ENCODE results near the gene PRRG2.

PRRG2 gene

GRCh38 chr19:49556412-49557398 is 24.4 kb upstream of the PRRG2 start:
- DNase-seq: no peak

GRCh38 chr19:49557641-49558325 is 23.3 kb upstream of the PRRG2 start:
- no peak for DNase-seq

DNA sequence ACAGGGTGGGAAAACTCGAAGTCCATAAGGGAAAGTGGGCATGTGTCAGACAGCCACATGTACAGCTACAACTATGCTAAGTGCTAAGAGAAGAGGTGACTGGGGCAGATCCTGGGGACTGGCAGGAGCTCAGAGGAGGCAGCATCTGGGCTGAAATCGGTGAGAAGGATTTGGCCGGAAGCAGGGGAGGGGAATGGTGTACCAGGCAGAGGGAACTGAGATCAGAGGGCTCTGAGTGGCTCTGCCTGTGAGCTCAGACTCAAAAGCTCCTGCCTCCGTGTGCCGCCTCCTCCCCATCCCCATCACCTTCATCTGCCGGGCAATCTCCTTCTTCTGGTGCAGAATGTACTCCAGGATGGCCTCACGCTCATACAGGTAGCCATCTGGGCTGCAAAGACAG is 22.5 kb upstream of the PRRG2 start:
- no peak for DNase-seq

DNA sequence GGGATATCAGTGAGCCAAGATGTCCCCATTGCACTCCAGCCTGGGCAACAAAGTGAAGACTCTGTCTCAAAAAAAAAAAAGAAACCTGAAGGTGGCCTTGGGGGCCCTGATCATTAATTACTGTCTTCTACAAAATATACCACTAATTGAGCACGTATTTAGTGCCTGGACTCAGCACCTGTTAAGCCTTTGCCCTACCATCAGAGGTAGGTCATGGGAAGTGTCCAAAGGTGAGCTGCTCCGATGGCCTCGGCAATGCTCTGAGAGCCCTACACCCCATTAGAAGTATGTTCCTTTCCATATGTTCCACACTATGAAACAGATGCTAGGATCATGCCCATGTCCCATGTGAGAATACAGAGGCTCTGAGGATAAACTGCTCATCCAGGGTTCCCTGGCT is 21.7 kb upstream of the PRRG2 start:
- no peak for DNase-seq

GRCh38 chr19:49559928-49560327 is 21.2 kb upstream of the PRRG2 start:
- no peak for DNase-seq

- peak in 37 of 58 donors; percentile 5 to 69 (median 36) for DNase-seq
These were observed 20.7 kb upstream of the PRRG2 start for GRCh38 chr19:49560358-49560900.

DNA sequence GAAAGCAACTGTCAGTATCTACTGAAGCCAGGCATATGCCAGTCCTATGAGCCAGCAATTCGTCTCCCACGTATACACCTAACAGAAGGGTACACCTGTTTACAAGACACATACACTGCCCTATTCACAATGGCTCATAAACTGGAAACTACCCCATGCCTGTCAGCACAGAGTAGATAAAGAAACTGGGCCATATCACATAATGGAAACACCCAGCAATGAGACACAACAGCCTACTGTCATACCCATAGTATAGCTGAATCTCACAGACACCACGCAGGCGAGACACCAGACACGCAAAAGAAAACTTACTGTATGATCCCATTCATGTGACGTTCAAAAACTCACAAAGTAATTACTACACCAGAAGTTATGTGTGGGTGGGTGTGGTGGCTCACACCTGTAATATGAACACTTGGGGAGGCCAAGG is 16.5 kb upstream of the PRRG2 start:
- DNase-seq: no peak

DNA sequence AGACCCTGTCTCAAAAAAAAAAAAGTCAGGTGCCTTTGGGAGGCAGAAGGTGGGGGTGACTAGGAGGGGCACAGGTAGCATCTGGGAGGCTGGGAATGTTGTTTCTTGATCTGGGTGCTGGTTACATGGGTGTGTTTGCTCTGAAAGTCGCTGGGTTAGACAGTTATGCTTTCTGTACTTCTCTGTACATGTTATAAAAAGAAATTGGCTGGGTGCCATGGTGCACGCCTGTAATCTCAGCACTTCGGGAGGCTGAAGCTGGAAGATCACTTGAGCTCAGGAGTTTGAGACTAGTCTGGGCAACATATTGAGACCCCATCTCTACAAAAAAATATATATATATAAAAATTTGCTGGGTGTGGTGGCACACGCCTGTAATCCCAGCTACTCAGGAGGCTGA is 15.9 kb upstream of the PRRG2 start:
- DNase-seq: no peak

- no peak for DNase-seq
These were observed 14.8 kb upstream of the PRRG2 start for GRCh38 chr19:49566302-49566701.

- DNase-seq: no peak
These were observed 13.2 kb upstream of the PRRG2 start for GRCh38 chr19:49567861-49568441.

DNA sequence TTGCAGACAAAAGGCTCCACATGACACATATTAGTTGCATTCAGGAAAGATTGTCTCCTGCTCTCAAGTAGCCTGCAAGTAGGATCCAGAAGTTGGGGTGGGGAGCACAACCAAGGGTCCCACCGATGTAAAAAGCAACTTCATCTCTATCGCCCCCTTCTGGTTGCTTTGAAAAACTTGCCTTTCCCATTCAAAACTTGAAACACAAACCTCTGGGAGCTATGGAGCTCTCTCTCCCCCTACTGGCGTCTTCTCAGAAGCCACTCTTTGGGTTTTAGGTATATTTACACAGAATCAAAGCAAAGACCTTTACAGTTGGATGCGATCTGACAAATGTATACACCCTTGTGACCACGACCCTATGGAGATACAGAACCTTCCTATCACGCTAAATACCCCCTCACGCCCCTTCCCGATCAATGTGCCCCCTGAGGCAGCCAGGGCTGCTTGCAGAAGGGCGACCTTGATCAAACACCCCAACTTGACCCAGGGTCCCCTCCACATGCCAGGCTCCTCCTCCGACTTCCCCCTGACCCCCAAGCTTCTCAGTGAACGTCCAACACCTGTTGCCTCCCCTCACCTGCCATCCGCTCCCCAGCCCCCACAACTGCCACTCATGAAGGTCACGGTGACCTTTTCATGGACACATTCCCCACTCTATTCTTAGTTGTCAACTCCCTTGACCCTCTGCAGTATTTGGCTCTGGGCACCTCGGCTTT is 10.8 kb upstream of the PRRG2 start:
- peak in 17 of 58 donors; percentile 4 to 62 (median 27) for DNase-seq

DNA sequence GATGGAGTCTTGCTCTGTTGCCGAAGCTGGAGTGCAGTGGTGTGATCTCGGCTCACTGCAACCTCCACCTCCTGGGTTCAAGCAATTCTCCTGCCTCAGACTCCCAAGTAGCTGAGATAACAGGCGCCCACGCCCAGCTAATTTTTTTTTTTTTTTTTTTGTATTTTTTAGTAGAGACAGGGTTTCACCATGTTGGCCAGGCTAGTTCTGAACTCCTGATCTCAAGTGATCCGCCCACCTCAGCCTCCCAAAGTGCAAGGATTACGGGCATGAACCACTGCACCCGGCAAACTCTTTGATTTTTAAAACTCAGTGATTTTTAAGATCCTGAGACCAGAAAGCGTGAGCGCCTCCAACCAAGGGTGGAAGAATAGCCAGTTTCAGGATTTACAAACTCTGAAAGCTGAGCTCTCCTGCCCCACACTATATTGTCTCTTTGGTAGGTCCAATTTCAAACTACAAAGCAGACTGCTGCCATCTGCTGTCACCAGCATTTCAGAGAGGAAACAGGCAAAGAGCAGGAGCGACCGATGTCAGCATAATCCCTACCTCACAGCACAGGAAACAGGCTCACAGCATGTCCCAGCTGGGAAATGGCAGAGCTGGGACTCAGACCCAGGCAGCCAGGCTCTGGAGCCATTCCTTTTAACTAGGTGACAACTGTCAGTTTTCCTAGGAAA is 10.0 kb upstream of the PRRG2 start:
- peak in 2 of 58 donors; percentile 11 to 44 for DNase-seq

GRCh38 chr19:49573009-49573408 is 8.1 kb upstream of the PRRG2 start:
- no peak for DNase-seq

DNA sequence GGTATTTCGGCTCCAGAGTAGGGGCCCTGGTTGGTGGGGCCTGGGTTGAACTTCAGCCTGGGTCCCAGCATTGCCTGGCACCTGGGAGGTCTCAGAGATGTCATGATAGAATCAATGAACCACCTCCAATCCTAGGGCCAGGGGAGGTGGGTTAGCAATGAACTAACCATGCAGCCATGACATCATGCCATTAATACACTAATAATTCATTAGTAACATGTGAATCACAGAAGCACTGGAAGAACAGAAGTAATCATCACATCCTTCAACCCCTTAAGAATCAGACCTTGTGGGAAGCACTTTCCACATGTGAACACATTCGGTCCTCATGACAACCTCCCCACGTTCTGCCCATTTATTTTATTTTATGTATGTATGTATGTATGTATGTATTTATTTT is 7.7 kb upstream of the PRRG2 start:
- DNase-seq: no peak

DNA sequence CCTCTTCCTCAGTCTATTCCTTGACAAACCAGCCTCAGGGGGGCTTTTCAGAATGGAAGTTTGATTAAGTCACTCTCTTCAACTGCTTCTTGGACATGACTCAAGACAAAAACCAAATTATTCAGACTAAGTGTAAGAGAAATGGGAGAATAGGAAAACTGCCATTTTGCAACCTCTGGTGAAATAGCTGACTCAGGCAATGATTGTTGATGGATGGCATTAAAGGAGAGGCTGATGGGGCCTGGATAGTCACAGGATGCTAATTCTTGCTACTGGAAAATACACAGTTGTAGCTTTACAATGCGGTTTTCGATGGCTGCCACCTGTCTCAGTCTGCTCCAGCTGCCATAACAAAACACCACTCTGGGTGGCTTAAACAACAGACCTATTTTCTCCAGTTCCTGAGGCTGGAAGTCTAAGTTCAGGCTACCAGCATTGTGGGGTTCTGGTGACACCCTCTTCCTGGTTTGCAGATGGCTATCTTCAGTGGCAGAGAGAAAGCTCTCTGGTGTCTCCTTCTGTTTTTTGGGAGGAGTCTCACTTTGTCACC is 6.8 kb upstream of the PRRG2 start:
- DNase-seq: no peak

DNA sequence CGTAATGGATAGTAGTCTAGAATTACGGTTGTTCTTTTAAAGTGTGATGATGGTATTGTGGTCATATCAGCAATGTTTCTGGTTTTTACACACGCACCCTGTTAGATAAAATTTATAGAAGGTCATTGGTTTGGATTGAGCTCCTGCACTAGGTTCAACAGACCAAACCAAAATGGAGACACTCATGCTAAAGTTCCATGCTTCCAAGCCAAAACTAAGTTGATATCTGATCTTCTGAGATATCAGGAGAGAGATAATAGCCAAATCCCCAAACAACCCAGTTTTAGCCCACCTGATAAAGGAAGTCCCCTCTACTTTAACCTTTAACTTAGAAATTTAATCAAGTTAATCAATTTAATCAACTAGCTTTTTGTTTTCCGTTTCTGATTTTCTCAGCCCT is 1.9 kb upstream of the PRRG2 start:
- DNase-seq: no peak

- DNase-seq: no peak
These were observed 1.2 kb upstream of the PRRG2 start for GRCh38 chr19:49579947-49580263.

DNA sequence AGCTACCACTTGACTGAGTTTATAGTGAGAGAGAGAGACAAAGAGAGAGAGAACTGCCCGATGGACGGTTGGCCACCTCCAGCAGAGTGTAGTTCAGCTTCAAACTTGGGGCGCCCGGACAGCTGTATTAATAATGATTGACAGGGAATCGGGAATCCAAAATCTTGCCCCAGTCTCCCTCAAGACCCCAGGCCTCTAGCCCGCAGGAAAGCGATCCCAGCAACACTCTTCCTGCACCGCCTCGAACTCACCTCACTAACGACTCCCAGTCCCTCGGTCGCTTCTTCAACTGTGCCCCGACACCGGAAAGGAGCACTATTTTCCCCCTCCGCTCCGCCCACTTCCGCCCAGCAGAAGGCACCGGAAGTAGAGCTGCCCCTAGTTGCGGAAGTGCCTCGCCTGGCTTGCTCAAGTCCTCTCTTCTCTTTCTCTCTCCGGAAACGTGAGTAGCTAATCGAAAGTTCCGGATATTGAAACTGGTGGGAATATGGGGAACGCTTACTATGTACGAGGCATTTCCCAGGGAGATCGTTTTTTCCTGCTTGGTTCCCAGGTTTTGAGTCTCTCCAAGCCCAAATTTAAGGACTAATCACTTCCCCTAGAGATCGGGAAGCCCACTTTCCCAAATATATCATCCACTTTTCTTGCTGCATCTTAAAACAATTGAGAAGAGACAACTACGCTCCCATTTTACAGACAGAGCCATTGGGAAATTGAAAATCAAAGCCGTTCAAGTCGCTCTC is 681 bp upstream of the PRRG2 start, which contains the start of gene NOSIP:
Gene NOSIP, minus strand, starts transcription at position 293 of the 743 bp plus-strand sequence. CDS start 19,865 bp downstream, outside the sequence.
- peak; percentile 23 to 97 (median 88) for DNase-seq

- no peak for DNase-seq
These were observed 2.1 kb downstream of the PRRG2 start for GRCh38 chr19:49583239-49583638.

Measured in anterior cingulate cortex (tissue), 58 donors.